Fibroblast of skin of back (primary cell): ENCODE results near the gene FUT8.

Source experiments
- DNase-seq: peaks from one replicate; pipeline ENCODE4 v3.0.0-alpha.2; 2013

Gene FUT8

GRCh38 chr14:65718629-65719028 lies 306.1 kb downstream of the FUT8 start:
- DNase-seq = no peak

- no peak for DNase-seq
Measured at GRCh38 chr14:65720171-65720570, 307.6 kb downstream of the FUT8 start.

GRCh38 chr14:65720743-65721142 lies 308.2 kb downstream of the FUT8 start:
- DNase-seq = no peak

- no peak for DNase-seq
Measured at GRCh38 chr14:65723348-65723747, 310.8 kb downstream of the FUT8 start.

- no peak for DNase-seq
Measured at GRCh38 chr14:65728604-65729003, 316.1 kb downstream of the FUT8 start.

GRCh38 chr14:65729566-65729965 lies 317.0 kb downstream of the FUT8 start:
- DNase-seq = no peak

GRCh38 chr14:65731933-65732506 lies 319.5 kb downstream of the FUT8 start:
- DNase-seq = no peak

- no peak for DNase-seq
Measured at GRCh38 chr14:65738339-65738738, 325.8 kb downstream of the FUT8 start.

GRCh38 chr14:65745396-65746190 lies 333.1 kb downstream of the FUT8 start:
- no peak for DNase-seq

GRCh38 chr14:65748796-65749195 lies 336.3 kb downstream of the FUT8 start:
- no peak for DNase-seq

- DNase-seq = no peak
Measured at GRCh38 chr14:65749287-65749686, 336.8 kb downstream of the FUT8 start.

- no peak for DNase-seq
Measured at GRCh38 chr14:65750906-65751305, 338.4 kb downstream of the FUT8 start.

GRCh38 chr14:65751510-65751909 lies 339.0 kb downstream of the FUT8 start:
- DNase-seq = no peak

- DNase-seq = no peak
Measured at GRCh38 chr14:65753061-65753460, 340.5 kb downstream of the FUT8 start.

GRCh38 chr14:65755331-65755730 lies 342.8 kb downstream of the FUT8 start:
- no peak for DNase-seq

GRCh38 chr14:65756880-65757279 lies 344.4 kb downstream of the FUT8 start:
- no peak for DNase-seq

GRCh38 chr14:65769151-65769550 lies 356.6 kb downstream of the FUT8 start:
- DNase-seq = no peak

GRCh38 chr14:65770681-65771080 lies 358.2 kb downstream of the FUT8 start:
- no peak for DNase-seq

- DNase-seq = no peak
Measured at GRCh38 chr14:65771271-65771670, 358.7 kb downstream of the FUT8 start.

GRCh38 chr14:65772466-65772865 lies 359.9 kb downstream of the FUT8 start:
- no peak for DNase-seq

- DNase-seq = no peak
Measured at GRCh38 chr14:65772921-65773574, 360.5 kb downstream of the FUT8 start.

GRCh38 chr14:65774041-65774440 lies 361.5 kb downstream of the FUT8 start:
- no peak for DNase-seq

- DNase-seq = no peak
Measured at GRCh38 chr14:65776193-65776852, 363.8 kb downstream of the FUT8 start.
